RWPE2 (cell line): Measurements from ENCODE around the gene MYEOV.

Experiments used
- ATAC-seq: fragments of 200-7000 bp; cut with Tn5 transposase; 3 replicates; pipeline ENCODE4 v1.9.1; 2021; ENCODE audit warnings: low read depth
- DNase-seq: peaks from one replicate; pipeline ENCODE4 v3.0.0-alpha.2; 2020; ENCODE audit warnings: low spot score
- H3K27ac ChIP-seq: fragments of 450-650 bp; 2 replicates; pipeline ENCODE4 v1.5.1; 2017; ENCODE audit warnings: mild to moderate bottlenecking; ENCODE audit not compliant: poor library complexity, severe bottlenecking
- H3K27me3 ChIP-seq: fragments of 250-450 bp; sonication (Bioruptor Pico); 2 replicates; pipeline ENCODE4 v1.5.1; 2021; ENCODE audit warnings: mild to moderate bottlenecking, moderate library complexity; ENCODE audit not compliant: insufficient read depth, poor library complexity, severe bottlenecking
- H3K36me3 ChIP-seq: fragments of 250-450 bp; sonication (Bioruptor Pico); 2 replicates; pipeline ENCODE4 v1.5.1; 2020; ENCODE audit warnings: low read depth, mild to moderate bottlenecking, moderate library complexity
- H3K4me1 ChIP-seq: fragments of 250-450 bp; sonication (Bioruptor Pico); 2 replicates; pipeline ENCODE4 v1.5.1; 2021; ENCODE audit warnings: mild to moderate bottlenecking, moderate library complexity; ENCODE audit not compliant: insufficient read depth, poor library complexity, severe bottlenecking
- H3K4me3 ChIP-seq: fragments of 250-450 bp; sonication (Bioruptor Pico); 2 replicates; pipeline ENCODE4 v1.5.1; 2021; ENCODE audit warnings: mild to moderate bottlenecking, moderate library complexity; ENCODE audit not compliant: severe bottlenecking
- H3K9me3 ChIP-seq: fragments of 250-450 bp; sonication (Bioruptor Pico); 2 replicates; pipeline ENCODE4 v1.5.1; 2021; ENCODE audit warnings: mild to moderate bottlenecking, moderate library complexity; ENCODE audit not compliant: severe bottlenecking
- TF ChIP-seq, protein P1 (sequence below): fragments of 450-650 bp; IDR thresholded peaks from one replicate; pipeline ENCODE4 v1.5.1; 2017; ENCODE audit warnings: mild to moderate bottlenecking, moderate library complexity; ENCODE audit not compliant: poor library complexity, severe bottlenecking

Gene MYEOV

DNA sequence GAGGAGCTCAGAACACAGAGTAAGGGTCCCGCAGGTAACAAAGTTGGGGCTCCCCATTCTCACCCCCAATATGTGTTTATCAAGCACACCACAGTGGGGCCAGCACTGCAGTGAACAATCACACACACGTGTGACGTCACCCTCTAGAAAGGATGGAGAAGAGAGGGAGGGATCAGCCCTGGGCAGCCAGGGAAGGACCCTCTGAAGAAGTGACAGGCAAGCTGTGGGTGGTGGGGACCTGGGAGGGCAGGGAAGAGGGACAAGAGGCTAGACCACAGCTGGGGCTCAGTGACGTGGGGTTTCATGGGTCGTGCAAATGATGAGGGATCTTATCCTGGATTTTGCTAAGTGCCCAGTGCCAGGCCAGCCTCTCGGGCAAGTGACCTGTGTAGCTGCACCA, 28.7 kb upstream of the MYEOV start:
- DNase-seq, result no peak
- no peaks in the 10 kb centered on the region for H3K36me3 ChIP-seq
- no peak overlapping the region for H3K4me3 ChIP-seq
- H3K27ac ChIP-seq, result no peak overlapping the region
- TF ChIP-seq, protein P1, sequence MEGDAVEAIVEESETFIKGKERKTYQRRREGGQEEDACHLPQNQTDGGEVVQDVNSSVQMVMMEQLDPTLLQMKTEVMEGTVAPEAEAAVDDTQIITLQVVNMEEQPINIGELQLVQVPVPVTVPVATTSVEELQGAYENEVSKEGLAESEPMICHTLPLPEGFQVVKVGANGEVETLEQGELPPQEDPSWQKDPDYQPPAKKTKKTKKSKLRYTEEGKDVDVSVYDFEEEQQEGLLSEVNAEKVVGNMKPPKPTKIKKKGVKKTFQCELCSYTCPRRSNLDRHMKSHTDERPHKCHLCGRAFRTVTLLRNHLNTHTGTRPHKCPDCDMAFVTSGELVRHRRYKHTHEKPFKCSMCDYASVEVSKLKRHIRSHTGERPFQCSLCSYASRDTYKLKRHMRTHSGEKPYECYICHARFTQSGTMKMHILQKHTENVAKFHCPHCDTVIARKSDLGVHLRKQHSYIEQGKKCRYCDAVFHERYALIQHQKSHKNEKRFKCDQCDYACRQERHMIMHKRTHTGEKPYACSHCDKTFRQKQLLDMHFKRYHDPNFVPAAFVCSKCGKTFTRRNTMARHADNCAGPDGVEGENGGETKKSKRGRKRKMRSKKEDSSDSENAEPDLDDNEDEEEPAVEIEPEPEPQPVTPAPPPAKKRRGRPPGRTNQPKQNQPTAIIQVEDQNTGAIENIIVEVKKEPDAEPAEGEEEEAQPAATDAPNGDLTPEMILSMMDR, result no peak
- no peaks in the 10 kb centered on the region for H3K27me3 ChIP-seq
- H3K4me1 ChIP-seq, result no peaks in the 10 kb centered on the region
- ATAC-seq, result no peak
- H3K9me3 ChIP-seq, result no peaks in the 10 kb centered on the region

DNA sequence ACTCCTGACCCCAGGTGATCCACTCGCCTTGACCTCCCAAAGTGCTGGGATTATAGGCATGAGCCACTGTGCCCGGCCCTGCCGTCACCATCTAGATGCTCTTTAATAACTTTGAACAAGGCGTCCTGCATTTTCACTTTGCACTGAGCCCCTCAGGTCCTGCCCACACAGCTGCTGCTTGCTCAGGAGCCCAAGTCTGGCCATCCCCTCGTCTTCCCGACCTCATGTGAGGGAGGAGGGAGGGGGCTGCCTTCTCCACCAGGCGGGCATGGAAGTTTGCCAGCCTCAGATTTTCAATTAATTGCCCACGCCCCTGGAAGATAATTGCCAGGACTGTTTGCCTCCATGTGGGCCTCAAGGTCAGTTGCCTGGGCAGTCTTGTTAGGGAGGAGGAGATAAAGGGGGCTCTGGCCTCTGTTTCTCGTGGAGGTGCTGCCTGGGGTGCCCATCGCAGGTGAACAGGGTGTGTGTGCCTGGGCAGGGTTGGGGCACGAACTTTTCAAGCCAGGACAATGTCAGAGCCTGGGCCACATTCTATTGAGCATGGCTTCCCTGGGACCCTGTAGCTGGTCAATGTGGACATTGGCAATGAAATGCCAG, 27.9 kb upstream of the MYEOV start:
- no peak overlapping the region for H3K27ac ChIP-seq
- H3K36me3 ChIP-seq, result no peaks in the 10 kb centered on the region

DNA sequence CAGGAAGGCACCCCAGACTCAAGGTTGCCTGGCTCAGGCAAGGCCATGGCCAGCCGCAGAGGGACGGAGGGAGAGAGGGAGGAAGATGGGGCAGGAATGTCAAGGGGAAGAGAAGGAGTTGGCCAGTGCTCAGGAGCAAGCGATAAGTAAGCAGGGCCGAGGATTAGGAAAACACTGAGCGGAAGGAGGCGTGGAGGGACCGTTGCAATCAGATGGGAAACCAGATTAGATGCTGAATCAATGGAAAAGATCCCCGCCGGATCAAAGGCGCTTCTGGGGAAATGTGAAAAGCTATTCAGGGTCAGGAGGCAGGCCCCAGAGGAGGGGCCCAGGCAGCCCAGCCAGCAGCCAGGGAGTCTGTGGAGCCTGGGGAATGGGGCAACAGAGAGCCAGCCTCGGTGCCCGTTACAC, 26.6 kb upstream of the MYEOV start:
- H3K27me3 ChIP-seq, result no peaks in the 10 kb centered on the region
- H3K4me3 ChIP-seq, result no peak overlapping the region
- no peaks in the 10 kb centered on the region for H3K4me1 ChIP-seq
- no peak for DNase-seq
- no peak for ATAC-seq
- H3K36me3 ChIP-seq, result no peaks in the 10 kb centered on the region
- TF ChIP-seq, protein P1, result no peak
- no peak overlapping the region for H3K27ac ChIP-seq
- no peaks in the 10 kb centered on the region for H3K9me3 ChIP-seq

More for the DNA sequence above, 27.9 kb upstream of the MYEOV start:
- Histone ChIP-seq H3K27me3 (no peaks in the 10 kb centered on the region), H3K9me3 (no peaks in the 10 kb centered on the region), H3K4me1 (no peaks in the 10 kb centered on the region), H3K4me3 (no peak overlapping the region)
- no peak for DNase-seq
- no peak for ATAC-seq
- TF ChIP-seq, protein P1, result no peak

DNA sequence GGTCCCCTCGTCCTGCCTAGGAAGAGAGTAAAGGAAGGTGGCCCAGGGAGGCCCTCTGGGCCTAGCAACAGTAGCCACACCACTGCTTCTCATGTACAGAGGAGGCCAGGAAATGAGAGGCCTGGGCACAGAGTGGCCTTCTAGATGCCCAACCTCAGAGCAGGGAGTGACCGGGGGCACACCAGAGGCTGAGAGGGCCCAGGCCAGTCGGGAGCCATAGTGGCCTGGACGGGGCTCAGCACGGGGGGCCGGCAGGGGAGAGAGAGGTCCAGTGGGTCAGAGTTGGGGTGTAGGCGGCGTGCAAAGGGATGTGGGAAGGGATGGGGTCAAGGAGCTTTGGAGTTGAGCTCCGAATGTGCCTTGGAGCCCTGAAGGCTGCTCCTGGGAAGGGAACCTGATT, 25.0 kb upstream of the MYEOV start:
- H3K27me3 ChIP-seq, result no peaks in the 10 kb centered on the region
- H3K4me3 ChIP-seq, result no peak overlapping the region
- no peak for DNase-seq
- TF ChIP-seq, protein P1, result no peak
- no peaks in the 10 kb centered on the region for H3K9me3 ChIP-seq
- no peak for ATAC-seq
- H3K36me3 ChIP-seq, result no peaks in the 10 kb centered on the region
- no peak overlapping the region for H3K27ac ChIP-seq
- no peaks in the 10 kb centered on the region for H3K4me1 ChIP-seq

DNA sequence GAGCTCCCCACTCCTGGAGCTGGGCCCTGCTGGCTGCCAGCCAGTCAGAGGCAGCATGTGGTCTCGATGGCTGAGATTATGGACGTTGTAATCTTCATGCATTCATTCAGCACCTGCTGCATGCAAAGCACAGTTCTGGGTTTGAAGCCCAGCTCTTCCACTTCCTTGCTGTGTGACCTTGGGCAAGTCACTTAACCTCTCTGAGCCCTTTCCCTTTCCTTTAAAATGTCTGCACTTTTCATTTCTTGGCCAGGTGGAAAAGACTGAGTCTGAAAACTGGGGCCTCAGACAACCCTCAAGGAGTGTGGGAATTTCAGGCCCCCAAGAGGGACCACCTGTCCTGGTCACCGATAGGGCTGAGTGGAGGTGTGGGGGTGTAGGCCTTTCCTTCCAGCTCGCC, 24.6 kb upstream of the MYEOV start:
- DNase-seq (no peak), ATAC-seq (no peak)
- Histone ChIP-seq H3K27me3 (no peaks in the 10 kb centered on the region), H3K4me1 (no peaks in the 10 kb centered on the region), H3K27ac (no peak overlapping the region), H3K9me3 (no peaks in the 10 kb centered on the region), H3K36me3 (no peaks in the 10 kb centered on the region), H3K4me3 (no peak overlapping the region)
- TF ChIP-seq, protein P1, result no peak
